Breast epithelium (tissue), 4 donors: ENCODE data around the gene PRPF40A. TPM values are rescaled to one million over a fixed set of nuclear protein-coding genes. Genes with fewer than 3 reads are reported as not detected.
A peak's percentile ranks its signal among the peaks of the same experiment; 100 is the strongest.

Source experiments
- DNase-seq, 2 donors: peaks; one replicate each; pipeline ENCODE4 v3.0.0-alpha.2; 2019; ENCODE audit warnings: low spot score in 2 of 2
- H3K27ac ChIP-seq, 2 donors: fragments of 200-600 bp; sonication (generic) in 1 of 2; one replicate each; pipeline ENCODE4 v1.5.1; 2016 to 2019; ENCODE audit warnings: mild to moderate bottlenecking in 1 of 2
- H3K27me3 ChIP-seq, 2 donors: fragments of 200-600 bp; sonication (generic) in 1 of 2; one replicate each; pipeline versions ENCODE4 v1.5.1 to v1.6.0; 2017 to 2019; ENCODE audit warnings: control low read depth in 1 of 2, mild to moderate bottlenecking in 1 of 2
- H3K36me3 ChIP-seq: fragments of 200-600 bp; one replicate; pipeline ENCODE4 v1.5.1; 2019
- H3K4me1 ChIP-seq, 2 donors: fragments of 200-600 bp; sonication (generic); one replicate each; pipeline ENCODE4 v1.5.1; 2016 to 2019; ENCODE audit warnings: control low read depth in 1 of 2
- H3K4me3 ChIP-seq, 3 donors: fragments of 200-600 bp; sonication (generic); 1 replicate in 2 of 3; 2 replicates in 1 of 3; pipeline ENCODE4 v1.5.1; 2016 to 2019; ENCODE audit warnings: mild to moderate bottlenecking in 3 of 3, moderate library complexity in 2 of 3
- H3K9me3 ChIP-seq, 2 donors: fragments of 200-600 bp; sonication (generic) in 1 of 2; one replicate each; pipeline ENCODE4 v1.5.1; 2016 to 2019; ENCODE audit warnings: control low read depth in 1 of 2
- CTCF ChIP-seq, 3 donors: fragments of 450-650 bp; IDR thresholded peaks; one replicate each; pipeline ENCODE4 v1.5.1; 2016 to 2017; ENCODE audit warnings: antibody characterized with exemption in 3 of 3, mild to moderate bottlenecking in 3 of 3, moderate library complexity in 3 of 3
- POLR2A ChIP-seq: fragments of 450-650 bp; IDR thresholded peaks from one replicate; pipeline ENCODE4 v1.6.1; 2016; ENCODE audit warnings: antibody characterized with exemption, mild to moderate bottlenecking, moderate library complexity
- POLR2AphosphoS5 ChIP-seq, 3 donors: sonication (generic); formaldehyde crosslinking; IDR thresholded peaks; one replicate each; pipeline ENCODE4 v1.6.1; 2017; ENCODE audit warnings: antibody characterized with exemption in 3 of 3
- intact Hi-C: fragments of 100-400 bp; cut with DNase I; formaldehyde crosslinking; loops from one replicate; pipeline ENCODE4 v1.15.1; 2023; ENCODE audit warnings: low total_unique reads
- total RNA-seq, 3 donors: library from RNA; depleted of rRNA; stranded (reverse); fragments of >200 nt; gene quantifications; one replicate each; pipeline ENCODE4 v1.1.0, GENCODE V29; 2016

Gene PRPF40A
- total RNA-seq, 3 donors from 2014 or later, result 81.8 to 131 (median 107) TPM

GRCh38 chr2:152647552-152647951 is 69.7 kb downstream of the PRPF40A start:
- intact Hi-C loops, result no loop called here
- H3K4me3 ChIP-seq, result peak overlapping the region in 1 of 3 donors; percentile 24
- peak in 1 of 2 donors; percentile 48 for DNase-seq

GRCh38 chr2:152646775-152647174 is 70.5 kb downstream of the PRPF40A start:
- H3K27me3 ChIP-seq, result no peaks in the 10 kb centered on the region
- DNase-seq, result no peak
- peak overlapping the region; percentile 26 to 57 for H3K27ac ChIP-seq
- peaks cover 0 to 10% of the 10 kb centered on the region in 2 donors for H3K4me1 ChIP-seq
- intact Hi-C loops, result no loop called here
- H3K4me3 ChIP-seq, result no peak overlapping the region
- TF ChIP-seq CTCF (IDR thresholded peaks at IDR 0.05), result no peak
- no peak for TF ChIP-seq POLR2AphosphoS5 (IDR thresholded peaks at IDR 0.05)
- TF ChIP-seq POLR2A, result no peak
- no peaks in the 10 kb centered on the region for H3K9me3 ChIP-seq
- no peaks in the 10 kb centered on the region for H3K36me3 ChIP-seq

More at GRCh38 chr2:152647552-152647951, 69.7 kb downstream of the PRPF40A start:
- Histone ChIP-seq H3K4me1 (peaks cover 0 to 10% of the 10 kb centered on the region in 2 donors), H3K36me3 (no peaks in the 10 kb centered on the region), H3K9me3 (no peaks in the 10 kb centered on the region), H3K27me3 (no peaks in the 10 kb centered on the region), H3K27ac (peak overlapping the region; percentile 14 to 45)
- no peak for TF ChIP-seq CTCF (IDR thresholded peaks at IDR 0.05)
- no peak for TF ChIP-seq POLR2AphosphoS5 (IDR thresholded peaks at IDR 0.05)
- no peak for TF ChIP-seq POLR2A

GRCh38 chr2:152646264-152646663 is 71.0 kb downstream of the PRPF40A start:
- no peak for DNase-seq
- Histone ChIP-seq H3K27me3 (no peaks in the 10 kb centered on the region), H3K9me3 (no peaks in the 10 kb centered on the region), H3K4me3 (no peak overlapping the region), H3K36me3 (no peaks in the 10 kb centered on the region), H3K27ac (peak overlapping the region; percentile 26 to 57), H3K4me1 (peaks cover 0 to 10% of the 10 kb centered on the region in 2 donors)
- intact Hi-C loops, result no loop called here
- TF ChIP-seq CTCF (IDR thresholded peaks at IDR 0.05) (no peak), POLR2AphosphoS5 (IDR thresholded peaks at IDR 0.05) (no peak), POLR2A (no peak)

- peaks cover 5% of the 10 kb centered on the region for H3K36me3 ChIP-seq
- no peak for DNase-seq
- H3K4me3 ChIP-seq, result no peak overlapping the region
- H3K27ac ChIP-seq, result no peak overlapping the region
- no peak for TF ChIP-seq CTCF (IDR thresholded peaks at IDR 0.05)
- no peak for TF ChIP-seq POLR2AphosphoS5 (IDR thresholded peaks at IDR 0.05)
- TF ChIP-seq POLR2A, result no peak
- H3K9me3 ChIP-seq, result no peaks in the 10 kb centered on the region
- intact Hi-C loops, result no loop called here
- H3K27me3 ChIP-seq, result no peaks in the 10 kb centered on the region
- peaks cover 0 to 10% of the 10 kb centered on the region in 2 donors for H3K4me1 ChIP-seq
Measured at GRCh38 chr2:152644189-152644873, 72.9 kb downstream of the PRPF40A start.

GRCh38 chr2:152638590-152638989 is 78.7 kb downstream of the PRPF40A start:
- intact Hi-C loops, result no loop called here
- TF ChIP-seq POLR2A, result no peak
- no peak for TF ChIP-seq CTCF (IDR thresholded peaks at IDR 0.05)
- TF ChIP-seq POLR2AphosphoS5 (IDR thresholded peaks at IDR 0.05), result no peak
- Histone ChIP-seq H3K4me1 (no peaks in the 10 kb centered on the region), H3K9me3 (no peaks in the 10 kb centered on the region), H3K4me3 (no peak overlapping the region), H3K27ac (no peak overlapping the region), H3K27me3 (no peaks in the 10 kb centered on the region), H3K36me3 (peaks cover 5% of the 10 kb centered on the region)
- no peak for DNase-seq
